ENCODE measurements around the gene THSD4. TPM values are rescaled to one million over a fixed set of nuclear protein-coding genes. Genes with fewer than 3 reads are reported as not detected.
A peak's percentile ranks its signal among the peaks of the same experiment; 100 is the strongest.
"Not testable (repeated sequence)": the region's sequence is repeated elsewhere in the genome, so short reads cannot be mapped to it uniquely, and the experiment has no call there.

Gene THSD4
- total RNA-seq, 1 donor, result under 0.01 TPM

GRCh38 chr15:71436854-71437253 lies 321.6 kb downstream of the THSD4 start:
- no peak for DNase-seq (ENCODE audit: low read depth in 2 of 3, low spot score in 2 of 3)

- DNase-seq (ENCODE audit: low read depth in 2 of 3, low spot score in 2 of 3), result no peak
Observed at GRCh38 chr15:71437404-71437803, 322.1 kb downstream of the THSD4 start.

- DNase-seq (ENCODE audit: low read depth in 2 of 3, low spot score in 2 of 3), result no peak
Observed at GRCh38 chr15:71437919-71438318, 322.6 kb downstream of the THSD4 start.

GRCh38 chr15:71439478-71439877 lies 324.2 kb downstream of the THSD4 start:
- DNase-seq (ENCODE audit: low read depth in 2 of 3, low spot score in 2 of 3), result not testable (repeated sequence)

GRCh38 chr15:71440489-71441110 lies 325.3 kb downstream of the THSD4 start:
- peak in 2 of 3 donors; percentile 39 to 65 for DNase-seq (ENCODE audit: low read depth in 2 of 3, low spot score in 2 of 3)

GRCh38 chr15:71443538-71443937 lies 328.3 kb downstream of the THSD4 start:
- DNase-seq (ENCODE audit: low read depth in 2 of 3, low spot score in 2 of 3), result peak in 2 of 3 donors; percentile 22 to 61

GRCh38 chr15:71444032-71444810 lies 328.9 kb downstream of the THSD4 start:
- DNase-seq (ENCODE audit: low read depth in 2 of 3, low spot score in 2 of 3), result no peak

- DNase-seq (ENCODE audit: low read depth in 2 of 3, low spot score in 2 of 3), result no peak
Observed at GRCh38 chr15:71444866-71445590, 329.8 kb downstream of the THSD4 start.

GRCh38 chr15:71447328-71448250 lies 332.3 kb downstream of the THSD4 start:
- no peak for DNase-seq (ENCODE audit: low read depth in 2 of 3, low spot score in 2 of 3)

GRCh38 chr15:71448688-71449114 lies 333.4 kb downstream of the THSD4 start:
- DNase-seq (ENCODE audit: low read depth in 2 of 3, low spot score in 2 of 3), result peak in 1 of 3 donors; percentile 50

- no peak for DNase-seq (ENCODE audit: low read depth in 2 of 3, low spot score in 2 of 3)
Observed at GRCh38 chr15:71449363-71449762, 334.1 kb downstream of the THSD4 start.

GRCh38 chr15:71449956-71450355 lies 334.7 kb downstream of the THSD4 start:
- DNase-seq (ENCODE audit: low read depth in 2 of 3, low spot score in 2 of 3), result no peak

GRCh38 chr15:71451130-71451529 lies 335.9 kb downstream of the THSD4 start:
- DNase-seq (ENCODE audit: low read depth in 2 of 3, low spot score in 2 of 3), result no peak

GRCh38 chr15:71452893-71453292 lies 337.6 kb downstream of the THSD4 start:
- DNase-seq (ENCODE audit: low read depth in 2 of 3, low spot score in 2 of 3), result no peak

GRCh38 chr15:71454462-71454996 lies 339.3 kb downstream of the THSD4 start:
- DNase-seq (ENCODE audit: low read depth in 2 of 3, low spot score in 2 of 3), result no peak

GRCh38 chr15:71455107-71455506 lies 339.8 kb downstream of the THSD4 start:
- DNase-seq (ENCODE audit: low read depth in 2 of 3, low spot score in 2 of 3), result no peak

GRCh38 chr15:71455878-71456277 lies 340.6 kb downstream of the THSD4 start:
- DNase-seq (ENCODE audit: low read depth in 2 of 3, low spot score in 2 of 3), result no peak

- no peak for DNase-seq (ENCODE audit: low read depth in 2 of 3, low spot score in 2 of 3)
Observed at GRCh38 chr15:71456362-71456761, 341.1 kb downstream of the THSD4 start.

- no peak for DNase-seq (ENCODE audit: low read depth in 2 of 3, low spot score in 2 of 3)
Observed at GRCh38 chr15:71456811-71457210, 341.5 kb downstream of the THSD4 start.

GRCh38 chr15:71458089-71458660 lies 342.9 kb downstream of the THSD4 start:
- DNase-seq (ENCODE audit: low read depth in 2 of 3, low spot score in 2 of 3), result no peak

All from hematopoietic multipotent progenitor cell (in vitro differentiated cells).